ENCODE measurements around the gene NMNAT2. TPM values are rescaled to one million over a fixed set of nuclear protein-coding genes. Genes with fewer than 3 reads are reported as not detected.

Gene NMNAT2
- total and polyA plus RNA-seq, 4 experiments from 2014 or later: not detected

GRCh38 chr1:183206538-183207122, 211.6 kb downstream of the NMNAT2 start:
- intact Hi-C loops (cut with micrococcal nuclease): no loop called here
- Histone ChIP-seq H3K4me1 (ENCODE audit: insufficient read depth, low read length) (no peaks in the 10 kb centered on the region), H3K36me3 (ENCODE audit: insufficient read depth, low read length) (no peaks in the 10 kb centered on the region), H3K27me3 (ENCODE audit: insufficient read depth, low read length) (no peaks in the 10 kb centered on the region), H3K9me3 (ENCODE audit: control insufficient read depth in 1 of 2, low read length in 2 of 2) (no peaks in the 10 kb centered on the region), H3K27ac (ENCODE audit: low read depth, low read length) (no peak overlapping the region), H3K4me3 (ENCODE audit: low read length in 2 of 2) (no peak overlapping the region)
- ChIA-PET POLR2A (ENCODE audit: partially characterized antibody) (no interaction called here), CTCF (ENCODE audit: partially characterized antibody) (no interaction called here)
- Mint-ChIP-seq H3K9me3 (no peaks in the 10 kb centered on the region), H3K4me1 (no peaks in the 10 kb centered on the region), H3K27ac (no peak overlapping the region), H3K36me3 (no peaks in the 10 kb centered on the region), H3K4me3 (no peak overlapping the region), H3K27me3 (peaks cover 5 to 14% of the 10 kb centered on the region in 2 donors)
- no peak for DNase-seq

- Histone ChIP-seq H3K27me3 (ENCODE audit: insufficient read depth, low read length) (no peaks in the 10 kb centered on the region), H3K27ac (ENCODE audit: low read depth, low read length) (no peak overlapping the region), H3K9me3 (ENCODE audit: control insufficient read depth in 1 of 2, low read length in 2 of 2) (no peaks in the 10 kb centered on the region), H3K4me1 (ENCODE audit: insufficient read depth, low read length) (no peaks in the 10 kb centered on the region), H3K4me3 (ENCODE audit: low read length in 2 of 2) (no peak overlapping the region), H3K36me3 (ENCODE audit: insufficient read depth, low read length) (no peaks in the 10 kb centered on the region)
- POLR2A ChIA-PET (ENCODE audit: partially characterized antibody): no interaction called here
- intact Hi-C loops (cut with micrococcal nuclease): no loop called here
- no peak for DNase-seq
- Mint-ChIP-seq H3K4me3 (no peak overlapping the region), H3K27me3 (peaks cover 14 to 17% of the 10 kb centered on the region in 2 donors), H3K27ac (no peak overlapping the region), H3K9me3 (no peaks in the 10 kb centered on the region), H3K4me1 (no peaks in the 10 kb centered on the region), H3K36me3 (no peaks in the 10 kb centered on the region)
- CTCF ChIA-PET (ENCODE audit: partially characterized antibody): no interaction called here
These were observed 212.9 kb downstream of the NMNAT2 start for GRCh38 chr1:183205196-183205781.

GRCh38 chr1:183203094-183203493, 215.1 kb downstream of the NMNAT2 start:
- Mint-ChIP-seq H3K27ac (no peak overlapping the region), H3K4me1 (no peaks in the 10 kb centered on the region), H3K4me3 (no peak overlapping the region), H3K27me3 (peaks cover 9 to 16% of the 10 kb centered on the region in 2 donors), H3K9me3 (no peaks in the 10 kb centered on the region), H3K36me3 (no peaks in the 10 kb centered on the region)
- ChIA-PET POLR2A (ENCODE audit: partially characterized antibody) (no interaction called here), CTCF (ENCODE audit: partially characterized antibody) (no interaction called here)
- Histone ChIP-seq H3K4me1 (ENCODE audit: insufficient read depth, low read length) (no peaks in the 10 kb centered on the region), H3K27ac (ENCODE audit: low read depth, low read length) (no peak overlapping the region), H3K36me3 (ENCODE audit: insufficient read depth, low read length) (no peaks in the 10 kb centered on the region), H3K27me3 (ENCODE audit: insufficient read depth, low read length) (no peaks in the 10 kb centered on the region), H3K4me3 (ENCODE audit: low read length in 2 of 2) (no peak overlapping the region), H3K9me3 (ENCODE audit: control insufficient read depth in 1 of 2, low read length in 2 of 2) (no peaks in the 10 kb centered on the region)
- intact Hi-C loops (cut with micrococcal nuclease): no loop called here
- DNase-seq: no peak

GRCh38 chr1:183200451-183200850, 217.7 kb downstream of the NMNAT2 start:
- Mint-ChIP-seq H3K36me3 (no peaks in the 10 kb centered on the region), H3K4me1 (peaks cover 1 to 4% (median 1%) of the 10 kb centered on the region in 4 donors), H3K4me3 (no peak overlapping the region), H3K27me3 (peaks cover 8 to 16% of the 10 kb centered on the region in 2 donors), H3K27ac (no peak overlapping the region), H3K9me3 (peaks cover 0 to 2% (median 0%) of the 10 kb centered on the region in 8 donors)
- H3K27ac ChIP-seq (ENCODE audit: low read depth, low read length): no peak overlapping the region
- H3K36me3 ChIP-seq (ENCODE audit: insufficient read depth, low read length): no peaks in the 10 kb centered on the region
- DNase-seq: no peak
- ChIA-PET POLR2A (ENCODE audit: partially characterized antibody) (no interaction called here), CTCF (ENCODE audit: partially characterized antibody) (no interaction called here)
- H3K9me3 ChIP-seq (ENCODE audit: control insufficient read depth in 1 of 2, low read length in 2 of 2): no peaks in the 10 kb centered on the region
- no peak overlapping the region for H3K4me3 ChIP-seq (ENCODE audit: low read length in 2 of 2)
- intact Hi-C loops (cut with micrococcal nuclease): no loop called here
- H3K27me3 ChIP-seq (ENCODE audit: insufficient read depth, low read length): no peaks in the 10 kb centered on the region
- peaks cover under 1% of the 10 kb centered on the region for H3K4me1 ChIP-seq (ENCODE audit: insufficient read depth, low read length)

GRCh38 chr1:183199304-183199703, 218.9 kb downstream of the NMNAT2 start:
- no peak overlapping the region for H3K27ac Mint-ChIP-seq

GRCh38 chr1:183198463-183198862, 219.7 kb downstream of the NMNAT2 start:
- POLR2A ChIA-PET (ENCODE audit: partially characterized antibody): no interaction called here
- Histone ChIP-seq H3K4me3 (ENCODE audit: low read length in 2 of 2) (no peak overlapping the region), H3K9me3 (ENCODE audit: control insufficient read depth in 1 of 2, low read length in 2 of 2) (no peaks in the 10 kb centered on the region), H3K4me1 (ENCODE audit: insufficient read depth, low read length) (peaks cover 10% of the 10 kb centered on the region), H3K27ac (ENCODE audit: low read depth, low read length) (no peak overlapping the region), H3K36me3 (ENCODE audit: insufficient read depth, low read length) (no peaks in the 10 kb centered on the region), H3K27me3 (ENCODE audit: insufficient read depth, low read length) (no peaks in the 10 kb centered on the region)
- intact Hi-C loops (cut with micrococcal nuclease): no loop called here
- CTCF ChIA-PET (ENCODE audit: partially characterized antibody): no interaction called here
- DNase-seq: no peak
- no peak overlapping the region for H3K4me3 Mint-ChIP-seq
- peaks cover 11 to 15% (median 12%) of the 10 kb centered on the region in 4 donors for H3K4me1 Mint-ChIP-seq
- no peak overlapping the region for H3K27ac Mint-ChIP-seq
- peaks cover 3 to 11% of the 10 kb centered on the region in 2 donors for H3K27me3 Mint-ChIP-seq
- peaks cover 0 to 2% (median 0%) of the 10 kb centered on the region in 8 donors for H3K9me3 Mint-ChIP-seq
- no peaks in the 10 kb centered on the region for H3K36me3 Mint-ChIP-seq

More at GRCh38 chr1:183199304-183199703, 218.9 kb downstream of the NMNAT2 start:
- Histone ChIP-seq H3K4me1 (ENCODE audit: insufficient read depth, low read length) (peaks cover 10% of the 10 kb centered on the region), H3K36me3 (ENCODE audit: insufficient read depth, low read length) (no peaks in the 10 kb centered on the region), H3K27me3 (ENCODE audit: insufficient read depth, low read length) (no peaks in the 10 kb centered on the region), H3K9me3 (ENCODE audit: control insufficient read depth in 1 of 2, low read length in 2 of 2) (no peaks in the 10 kb centered on the region), H3K27ac (ENCODE audit: low read depth, low read length) (no peak overlapping the region), H3K4me3 (ENCODE audit: low read length in 2 of 2) (no peak overlapping the region)
- H3K36me3 Mint-ChIP-seq: no peaks in the 10 kb centered on the region
- H3K9me3 Mint-ChIP-seq: peaks cover 0 to 2% (median 0%) of the 10 kb centered on the region in 8 donors
- intact Hi-C loops (cut with micrococcal nuclease): no loop called here
- H3K4me3 Mint-ChIP-seq: no peak overlapping the region
- H3K4me1 Mint-ChIP-seq: peaks cover 11 to 15% (median 12%) of the 10 kb centered on the region in 4 donors
- ChIA-PET POLR2A (ENCODE audit: partially characterized antibody) (no interaction called here), CTCF (ENCODE audit: partially characterized antibody) (no interaction called here)
- no peak for DNase-seq
- H3K27me3 Mint-ChIP-seq: peaks cover 6 to 14% of the 10 kb centered on the region in 2 donors

All from CD4-positive, alpha-beta memory T cell (primary cell).